ENCODE results near the gene EME2. TPM values are rescaled to one million over a fixed set of nuclear protein-coding genes. Genes with fewer than 3 reads are reported as not detected.

The EME2 gene
- total RNA-seq, 2 donors from 2014 or later = 34.8 to 55.0 TPM

GRCh38 chr16:1754204-1754603 lies 18.4 kb upstream of the EME2 start:
- Mint-ChIP-seq H3K36me3 (no peaks in the 10 kb centered on the region), H3K4me3 (no peak overlapping the region), H3K9me3 (no peaks in the 10 kb centered on the region), H3K27me3 (no peaks in the 10 kb centered on the region), H3K4me1 (ENCODE audit: low read depth in 2 of 2) (peaks cover 8% of the 10 kb centered on the region in 2 donors), H3K27ac (no peak overlapping the region)
- ATAC-seq = no peak
- no peak for DNase-seq (ENCODE audit: low spot score)

DNA sequence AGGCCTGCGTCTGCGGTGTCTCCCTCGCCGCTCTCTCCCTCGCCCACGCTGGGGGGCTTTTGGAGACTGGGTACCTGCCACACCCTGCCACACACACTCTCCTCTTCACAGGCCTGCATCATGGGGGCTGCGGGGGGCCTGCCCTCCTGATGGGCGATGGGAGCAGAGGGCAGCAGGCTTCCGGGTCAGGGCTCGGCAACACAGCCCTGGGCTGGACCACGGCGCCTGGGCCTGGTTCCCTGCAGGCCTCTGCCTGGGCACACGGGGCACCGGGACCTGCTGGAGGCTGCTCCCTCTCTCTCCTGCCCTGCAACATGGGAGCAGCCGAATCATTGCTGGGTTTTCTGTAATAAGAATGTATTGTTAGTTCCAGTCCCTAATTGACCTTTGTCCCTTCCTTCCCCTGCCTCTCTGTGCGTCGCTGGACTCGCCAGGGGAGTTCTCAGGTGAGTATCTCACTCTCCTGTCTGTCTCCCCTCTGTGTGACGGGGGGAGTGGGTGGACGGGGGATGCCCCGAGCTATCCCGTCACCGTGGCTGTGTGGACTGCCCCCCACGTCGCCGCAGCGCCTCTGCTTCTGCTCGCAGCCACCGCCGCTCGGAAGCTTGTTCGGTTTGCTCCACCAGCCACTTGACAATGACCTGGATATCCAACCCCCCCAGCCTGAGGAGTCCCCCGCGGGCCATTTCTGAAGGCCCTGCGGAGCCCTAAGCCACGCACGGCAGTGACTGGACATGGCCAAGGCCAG lies 14.7 kb upstream of the EME2 start:
- no peaks in the 10 kb centered on the region for H3K36me3 Mint-ChIP-seq
- DNase-seq (ENCODE audit: low spot score) = no peak
- H3K4me1 Mint-ChIP-seq (ENCODE audit: low read depth in 2 of 2) = peaks cover 8 to 11% of the 10 kb centered on the region in 2 donors
- no peaks in the 10 kb centered on the region for H3K9me3 Mint-ChIP-seq
- ATAC-seq = no peak
- no peak overlapping the region for H3K27ac Mint-ChIP-seq
- no peak overlapping the region for H3K4me3 Mint-ChIP-seq
- H3K27me3 Mint-ChIP-seq = no peaks in the 10 kb centered on the region

- no peaks in the 10 kb centered on the region for H3K9me3 Mint-ChIP-seq
- no peak overlapping the region for H3K27ac Mint-ChIP-seq
Observed at GRCh38 chr16:1758923-1759322, 13.7 kb upstream of the EME2 start.

DNA sequence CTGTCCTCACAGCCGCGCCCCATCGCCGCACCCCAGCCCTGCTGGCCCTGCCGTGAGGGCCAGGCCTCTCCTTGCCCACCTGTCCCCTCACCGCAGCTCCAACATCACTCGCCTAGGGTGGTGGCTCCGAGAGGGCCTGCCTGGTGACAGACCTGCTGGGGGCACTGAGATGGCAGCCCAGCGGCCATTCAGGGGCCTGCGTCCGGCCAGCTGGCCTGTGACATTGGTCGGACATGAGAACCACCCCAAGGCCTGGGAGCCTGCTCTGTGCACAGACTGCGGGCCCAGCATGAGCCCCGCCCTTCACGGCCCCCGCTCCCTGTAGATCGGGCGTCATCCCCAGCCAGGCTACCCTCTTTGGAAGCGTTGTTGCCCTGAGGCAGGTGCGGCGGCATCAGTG lies 13.1 kb upstream of the EME2 start:
- no peak for ATAC-seq
- Mint-ChIP-seq H3K36me3 (no peaks in the 10 kb centered on the region), H3K4me1 (ENCODE audit: low read depth in 2 of 2) (peaks cover 8 to 11% of the 10 kb centered on the region in 2 donors), H3K27ac (no peak overlapping the region), H3K4me3 (no peak overlapping the region), H3K27me3 (no peaks in the 10 kb centered on the region), H3K9me3 (no peaks in the 10 kb centered on the region)
- DNase-seq (ENCODE audit: low spot score) = no peak

More at GRCh38 chr16:1758923-1759322, 13.7 kb upstream of the EME2 start:
- Mint-ChIP-seq H3K27me3 (no peaks in the 10 kb centered on the region), H3K36me3 (no peaks in the 10 kb centered on the region), H3K4me3 (no peak overlapping the region), H3K4me1 (ENCODE audit: low read depth in 2 of 2) (peaks cover 8 to 11% of the 10 kb centered on the region in 2 donors)
- no peak for DNase-seq (ENCODE audit: low spot score)
- no peak for ATAC-seq

DNA sequence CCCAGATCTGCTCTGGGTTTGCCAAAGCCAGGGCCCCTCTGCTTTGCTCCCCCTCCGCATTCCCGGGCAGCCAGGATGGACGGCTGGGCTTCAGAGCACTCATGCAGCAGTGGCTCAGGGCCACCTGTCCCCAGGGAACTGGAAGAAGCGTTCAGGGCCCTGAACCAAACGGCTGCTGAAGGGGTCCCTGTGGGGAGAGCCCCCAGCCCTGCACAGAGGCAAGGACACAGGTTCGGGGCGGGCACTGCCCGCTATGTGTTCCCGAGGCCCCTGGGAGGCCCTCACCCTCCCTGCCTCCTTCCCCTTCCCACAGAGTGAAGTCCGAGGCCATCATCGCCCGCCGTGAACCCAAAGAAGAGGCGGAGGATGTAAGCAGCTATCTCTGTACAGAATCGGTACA lies 11.7 kb upstream of the EME2 start:
- Mint-ChIP-seq H3K27me3 (no peaks in the 10 kb centered on the region), H3K4me1 (ENCODE audit: low read depth in 2 of 2) (peaks cover 8 to 11% of the 10 kb centered on the region in 2 donors), H3K27ac (no peak overlapping the region), H3K36me3 (no peaks in the 10 kb centered on the region), H3K4me3 (no peak overlapping the region), H3K9me3 (no peaks in the 10 kb centered on the region)
- no peak for DNase-seq (ENCODE audit: low spot score)
- ATAC-seq = no peak

DNA sequence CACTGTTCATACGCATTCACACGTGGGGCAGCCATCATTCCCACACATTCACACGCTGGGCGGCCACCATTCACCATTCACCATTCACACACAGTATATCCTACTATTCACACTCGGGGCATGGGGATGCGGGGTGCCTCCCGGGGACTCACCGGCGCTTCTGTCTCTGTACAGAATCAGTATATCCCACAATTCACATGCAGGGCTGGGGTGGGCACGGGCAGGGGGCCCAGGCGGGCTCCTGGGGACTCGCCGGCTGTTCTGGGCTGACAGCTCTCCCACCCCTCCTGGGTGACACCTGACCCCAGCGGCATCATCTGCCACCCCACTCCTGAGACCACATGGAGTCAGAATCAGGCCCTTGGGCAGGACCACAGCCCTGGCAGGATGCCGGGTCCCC lies 10.9 kb upstream of the EME2 start:
- Mint-ChIP-seq H3K27me3 (no peaks in the 10 kb centered on the region), H3K9me3 (no peaks in the 10 kb centered on the region), H3K4me1 (ENCODE audit: low read depth in 2 of 2) (peaks cover 5 to 9% of the 10 kb centered on the region in 2 donors), H3K36me3 (no peaks in the 10 kb centered on the region), H3K27ac (no peak overlapping the region), H3K4me3 (no peak overlapping the region)
- DNase-seq (ENCODE audit: low spot score) (no peak), ATAC-seq (no peak)

GRCh38 chr16:1762196-1762878 lies 10.3 kb upstream of the EME2 start:
- no peak overlapping the region for H3K27ac Mint-ChIP-seq
- H3K9me3 Mint-ChIP-seq = no peaks in the 10 kb centered on the region
- H3K36me3 Mint-ChIP-seq = no peaks in the 10 kb centered on the region
- H3K4me3 Mint-ChIP-seq = no peak overlapping the region
- H3K4me1 Mint-ChIP-seq (ENCODE audit: low read depth in 2 of 2) = peaks cover 0 to 8% of the 10 kb centered on the region in 2 donors
- H3K27me3 Mint-ChIP-seq = no peaks in the 10 kb centered on the region
- ATAC-seq (no peak), DNase-seq (ENCODE audit: low spot score) (no peak)

- Mint-ChIP-seq H3K4me3 (no peak overlapping the region), H3K27ac (no peak overlapping the region), H3K27me3 (no peaks in the 10 kb centered on the region), H3K4me1 (ENCODE audit: low read depth in 2 of 2) (peaks cover 0 to 5% of the 10 kb centered on the region in 2 donors), H3K36me3 (no peaks in the 10 kb centered on the region), H3K9me3 (no peaks in the 10 kb centered on the region)
- ATAC-seq (no peak), DNase-seq (ENCODE audit: low spot score) (no peak)
Observed at GRCh38 chr16:1762879-1763520, 9.6 kb upstream of the EME2 start.

- DNase-seq (ENCODE audit: low spot score) (no peak), ATAC-seq (no peak)
- H3K4me1 Mint-ChIP-seq (ENCODE audit: low read depth in 2 of 2) = peaks cover 0 to 7% of the 10 kb centered on the region in 2 donors
- no peaks in the 10 kb centered on the region for H3K36me3 Mint-ChIP-seq
- no peaks in the 10 kb centered on the region for H3K9me3 Mint-ChIP-seq
- H3K27me3 Mint-ChIP-seq = no peaks in the 10 kb centered on the region
- H3K4me3 Mint-ChIP-seq = no peak overlapping the region
- H3K27ac Mint-ChIP-seq = no peak overlapping the region
Observed at GRCh38 chr16:1763521-1764511, 8.8 kb upstream of the EME2 start.

GRCh38 chr16:1764971-1765370 lies 7.6 kb upstream of the EME2 start:
- no peak overlapping the region for H3K4me3 Mint-ChIP-seq
- H3K4me1 Mint-ChIP-seq (ENCODE audit: low read depth in 2 of 2) = peaks cover under 1 to 7% of the 10 kb centered on the region in 2 donors
- no peaks in the 10 kb centered on the region for H3K27me3 Mint-ChIP-seq
- H3K27ac Mint-ChIP-seq = no peak overlapping the region
- ATAC-seq (no peak), DNase-seq (ENCODE audit: low spot score) (no peak)
- H3K9me3 Mint-ChIP-seq = no peaks in the 10 kb centered on the region
- H3K36me3 Mint-ChIP-seq = no peaks in the 10 kb centered on the region

- Mint-ChIP-seq H3K27ac (no peak overlapping the region), H3K9me3 (no peaks in the 10 kb centered on the region), H3K36me3 (no peaks in the 10 kb centered on the region), H3K4me3 (no peak overlapping the region), H3K4me1 (ENCODE audit: low read depth in 2 of 2) (peaks cover 4 to 7% of the 10 kb centered on the region in 2 donors), H3K27me3 (no peaks in the 10 kb centered on the region)
- ATAC-seq = no peak
- no peak for DNase-seq (ENCODE audit: low spot score)
Observed at GRCh38 chr16:1765826-1766225, 6.8 kb upstream of the EME2 start.

DNA sequence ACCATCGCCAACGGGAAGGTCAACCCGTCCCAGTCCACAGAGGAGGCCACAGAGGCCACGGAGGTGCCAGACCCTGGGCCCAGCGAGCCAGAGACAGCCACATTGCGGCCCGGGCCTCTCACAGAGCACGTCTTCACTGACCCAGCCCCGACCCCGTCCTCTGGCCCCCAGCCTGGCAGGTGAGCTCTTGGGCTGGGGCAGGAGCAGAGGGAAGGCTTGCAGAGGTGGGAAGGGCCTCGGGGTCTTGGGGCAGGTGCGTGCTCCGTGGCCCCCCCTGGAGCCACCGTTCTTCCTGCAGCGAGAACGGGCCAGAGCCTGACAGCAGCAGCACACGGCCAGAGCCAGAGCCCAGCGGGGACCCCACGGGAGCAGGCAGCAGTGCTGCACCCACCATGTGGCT lies 6.4 kb upstream of the EME2 start:
- no peak overlapping the region for H3K4me3 Mint-ChIP-seq
- no peak for DNase-seq (ENCODE audit: low spot score)
- no peaks in the 10 kb centered on the region for H3K36me3 Mint-ChIP-seq

GRCh38 chr16:1766701-1767100 lies 5.9 kb upstream of the EME2 start:
- ATAC-seq (no peak), DNase-seq (ENCODE audit: low spot score) (no peak)
- no peaks in the 10 kb centered on the region for H3K36me3 Mint-ChIP-seq
- H3K27ac Mint-ChIP-seq = no peak overlapping the region
- no peak overlapping the region for H3K4me3 Mint-ChIP-seq
- H3K27me3 Mint-ChIP-seq = no peaks in the 10 kb centered on the region
- peaks cover 3 to 5% of the 10 kb centered on the region in 2 donors for H3K4me1 Mint-ChIP-seq (ENCODE audit: low read depth in 2 of 2)
- H3K9me3 Mint-ChIP-seq = no peaks in the 10 kb centered on the region

More for the DNA sequence above, 6.4 kb upstream of the EME2 start:
- Mint-ChIP-seq H3K9me3 (no peaks in the 10 kb centered on the region), H3K4me1 (ENCODE audit: low read depth in 2 of 2) (peaks cover 4 to 5% of the 10 kb centered on the region in 2 donors), H3K27me3 (no peaks in the 10 kb centered on the region), H3K27ac (no peak overlapping the region)
- no peak for ATAC-seq
